CD4-positive, CD25-positive, alpha-beta regulatory T cell (primary cell): ENCODE results near the gene CNTNAP2. TPM values are rescaled to one million over a fixed set of nuclear protein-coding genes. Genes with fewer than 3 reads are reported as not detected.

ENCODE experiments used
- ATAC-seq, 2 donors: fragments of 150-1000 bp; cut with Tn5 transposase; one replicate each; pipeline ENCODE4 v1.10.0; 2021; ENCODE audit warnings: low read depth in 2 of 2, moderate number of reproducible peaks in 2 of 2, moderate library complexity in 1 of 2
- DNase-seq, 3 donors: peaks; one replicate each; pipeline versions ENCODE4 v3.0.0 to v3.0.0-alpha.2; 2012 to 2022; ENCODE audit warnings: mixed read lengths in 1 of 3
- H3K27ac ChIP-seq: one replicate; pipeline ENCODE4 v1.7.0; 2013; ENCODE audit warnings: mild to moderate bottlenecking, low read length; ENCODE audit not compliant: insufficient read depth, poor library complexity, severe bottlenecking
- H3K27me3 ChIP-seq: one replicate; pipeline ENCODE4 v1.7.0; 2013; ENCODE audit warnings: low read length; ENCODE audit not compliant: control insufficient read depth, insufficient read depth
- H3K36me3 ChIP-seq: one replicate; pipeline ENCODE4 v1.7.0; 2013; ENCODE audit warnings: mild to moderate bottlenecking, low read length, moderate library complexity; ENCODE audit not compliant: control insufficient read depth, insufficient read depth
- H3K4me1 ChIP-seq: 2 replicates; pipeline ENCODE4 v1.7.0; 2013; ENCODE audit warnings: mild to moderate bottlenecking, low read length; ENCODE audit not compliant: insufficient read depth, control insufficient read depth, poor library complexity, severe bottlenecking
- H3K4me3 ChIP-seq: one replicate; pipeline ENCODE4 v1.7.0; 2013; ENCODE audit warnings: low read depth, mild to moderate bottlenecking, low read length, moderate library complexity
- H3K9me3 ChIP-seq, 2 experiments: 1 replicate in 1 of 2; 2 replicates in 1 of 2; pipeline ENCODE4 v1.7.0; 2013; ENCODE audit warnings: low read length in 2 of 2, mild to moderate bottlenecking in 1 of 2, moderate library complexity in 1 of 2; ENCODE audit not compliant: control insufficient read depth in 2 of 2
- H3K27ac Mint-ChIP-seq, 3 donors: one replicate each; pipeline ENCODE4 v1.8.0; 2020 to 2022; ENCODE audit warnings: mild to moderate bottlenecking in 3 of 3, mixed read lengths in 3 of 3, moderate library complexity in 2 of 3
- H3K27me3 Mint-ChIP-seq: one replicate; pipeline ENCODE4 v1.8.0; 2022; ENCODE audit warnings: mild to moderate bottlenecking, mixed read lengths
- H3K36me3 Mint-ChIP-seq: one replicate; pipeline ENCODE4 v1.8.0; 2020; ENCODE audit warnings: mixed read lengths
- H3K4me1 Mint-ChIP-seq, 4 donors: one replicate each; pipeline ENCODE4 v1.8.0; 2020 to 2022; ENCODE audit warnings: mixed read lengths in 4 of 4, mild to moderate bottlenecking in 1 of 4
- H3K4me3 Mint-ChIP-seq, 4 donors: one replicate each; pipeline ENCODE4 v1.8.0; 2020 to 2022; ENCODE audit warnings: mild to moderate bottlenecking in 4 of 4, mixed read lengths in 4 of 4, moderate library complexity in 3 of 4
- H3K9me3 Mint-ChIP-seq, 7 donors: one replicate each; pipeline ENCODE4 v1.8.0; 2020 to 2022; ENCODE audit warnings: mixed read lengths in 7 of 7, mild to moderate bottlenecking in 3 of 7, moderate library complexity in 2 of 7
- polyA plus RNA-seq, 4 donors: library from polyadenylated mRNA; unstranded; fragments of 300-500 nt; fragmentation: Illumina TruSeq; gene quantifications; one replicate each; pipeline ENCODE4 v1.2.3, GENCODE V29; 2021
- total RNA-seq: library from RNA; stranded (reverse); gene quantifications from one replicate; pipeline ENCODE4 v1.2.3, GENCODE V29; 2022

Gene CNTNAP2
- total and polyA plus RNA-seq, 5 donors from 2014 or later: 0.02 to 0.15 TPM; not detected in 3

- H3K27ac Mint-ChIP-seq: no peak overlapping the region
- no peaks in the 10 kb centered on the region for H3K9me3 ChIP-seq
These were observed 238.6 kb downstream of the CNTNAP2 start for GRCh38 chr7:146355216-146355615.

GRCh38 chr7:146359176-146359575, 242.6 kb downstream of the CNTNAP2 start:
- Mint-ChIP-seq H3K9me3 (peaks cover 0 to 18% (median 6%) of the 10 kb centered on the region in 7 donors), H3K4me3 (no peak overlapping the region), H3K27ac (no peak overlapping the region), H3K4me1 (no peaks in the 10 kb centered on the region), H3K36me3 (no peaks in the 10 kb centered on the region), H3K27me3 (no peaks in the 10 kb centered on the region)
- H3K27me3 ChIP-seq: no peaks in the 10 kb centered on the region
- H3K4me1 ChIP-seq: no peaks in the 10 kb centered on the region
- ATAC-seq (no peak), DNase-seq (no peak)
- no peak overlapping the region for H3K4me3 ChIP-seq
- no peaks in the 10 kb centered on the region for H3K36me3 ChIP-seq
- no peak overlapping the region for H3K27ac ChIP-seq
- H3K9me3 ChIP-seq: no peaks in the 10 kb centered on the region

More at GRCh38 chr7:146355216-146355615, 238.6 kb downstream of the CNTNAP2 start:
- H3K27me3 Mint-ChIP-seq: no peaks in the 10 kb centered on the region
- no peak for DNase-seq
- Histone ChIP-seq H3K4me3 (no peak overlapping the region), H3K4me1 (no peaks in the 10 kb centered on the region), H3K27me3 (no peaks in the 10 kb centered on the region), H3K27ac (no peak overlapping the region), H3K36me3 (no peaks in the 10 kb centered on the region)
- no peak for ATAC-seq
- no peaks in the 10 kb centered on the region for H3K4me1 Mint-ChIP-seq
- no peaks in the 10 kb centered on the region for H3K36me3 Mint-ChIP-seq
- no peak overlapping the region for H3K4me3 Mint-ChIP-seq
- peaks cover 2 to 15% (median 5%) of the 10 kb centered on the region in 7 donors for H3K9me3 Mint-ChIP-seq

GRCh38 chr7:146366938-146367337, 250.3 kb downstream of the CNTNAP2 start:
- no peaks in the 10 kb centered on the region for H3K4me1 Mint-ChIP-seq
- no peaks in the 10 kb centered on the region for H3K27me3 ChIP-seq
- H3K9me3 ChIP-seq: no peaks in the 10 kb centered on the region
- H3K4me1 ChIP-seq: no peaks in the 10 kb centered on the region
- no peaks in the 10 kb centered on the region for H3K27me3 Mint-ChIP-seq
- ATAC-seq: no peak
- no peak overlapping the region for H3K4me3 ChIP-seq
- no peak for DNase-seq
- H3K4me3 Mint-ChIP-seq: no peak overlapping the region
- no peaks in the 10 kb centered on the region for H3K36me3 Mint-ChIP-seq
- no peak overlapping the region for H3K27ac Mint-ChIP-seq
- no peak overlapping the region for H3K27ac ChIP-seq
- no peaks in the 10 kb centered on the region for H3K36me3 ChIP-seq
- peaks cover 1 to 12% (median 4%) of the 10 kb centered on the region in 7 donors for H3K9me3 Mint-ChIP-seq

GRCh38 chr7:146370171-146370570, 253.6 kb downstream of the CNTNAP2 start:
- Histone ChIP-seq H3K27me3 (no peaks in the 10 kb centered on the region), H3K27ac (no peak overlapping the region), H3K36me3 (no peaks in the 10 kb centered on the region), H3K9me3 (peaks cover 2 to 5% of the 10 kb centered on the region in 2 experiments), H3K4me1 (no peaks in the 10 kb centered on the region), H3K4me3 (no peak overlapping the region)
- ATAC-seq (no peak), DNase-seq (no peak)
- no peaks in the 10 kb centered on the region for H3K36me3 Mint-ChIP-seq
- no peaks in the 10 kb centered on the region for H3K27me3 Mint-ChIP-seq
- no peak overlapping the region for H3K27ac Mint-ChIP-seq
- no peak overlapping the region for H3K4me3 Mint-ChIP-seq
- H3K4me1 Mint-ChIP-seq: no peaks in the 10 kb centered on the region
- H3K9me3 Mint-ChIP-seq: peaks cover 2 to 10% (median 7%) of the 10 kb centered on the region in 7 donors

- DNase-seq: no peak
- H3K27ac Mint-ChIP-seq: no peak overlapping the region
- H3K9me3 Mint-ChIP-seq: peaks cover 3 to 17% (median 8%) of the 10 kb centered on the region in 7 donors
- Histone ChIP-seq H3K27ac (no peak overlapping the region), H3K4me1 (no peaks in the 10 kb centered on the region), H3K4me3 (no peak overlapping the region), H3K9me3 (peaks cover 2 to 13% of the 10 kb centered on the region in 2 experiments), H3K36me3 (no peaks in the 10 kb centered on the region), H3K27me3 (no peaks in the 10 kb centered on the region)
- no peak overlapping the region for H3K4me3 Mint-ChIP-seq
- H3K4me1 Mint-ChIP-seq: no peaks in the 10 kb centered on the region
- H3K27me3 Mint-ChIP-seq: no peaks in the 10 kb centered on the region
- no peak for ATAC-seq
- H3K36me3 Mint-ChIP-seq: no peaks in the 10 kb centered on the region
These were observed 258.6 kb downstream of the CNTNAP2 start for GRCh38 chr7:146375170-146375569.

GRCh38 chr7:146378196-146378595, 261.6 kb downstream of the CNTNAP2 start:
- H3K4me3 Mint-ChIP-seq: no peak overlapping the region

GRCh38 chr7:146387140-146387539, 270.5 kb downstream of the CNTNAP2 start:
- Histone ChIP-seq H3K27me3 (no peaks in the 10 kb centered on the region), H3K27ac (no peak overlapping the region), H3K4me1 (no peaks in the 10 kb centered on the region), H3K36me3 (no peaks in the 10 kb centered on the region), H3K9me3 (peaks cover 0 to 6% of the 10 kb centered on the region in 2 experiments), H3K4me3 (no peak overlapping the region)
- no peak for ATAC-seq
- no peaks in the 10 kb centered on the region for H3K36me3 Mint-ChIP-seq
- H3K4me1 Mint-ChIP-seq: no peaks in the 10 kb centered on the region
- DNase-seq: no peak
- H3K4me3 Mint-ChIP-seq: no peak overlapping the region
- H3K9me3 Mint-ChIP-seq: peaks cover 0 to 12% (median 2%) of the 10 kb centered on the region in 7 donors
- no peaks in the 10 kb centered on the region for H3K27me3 Mint-ChIP-seq
- H3K27ac Mint-ChIP-seq: no peak overlapping the region

More at GRCh38 chr7:146378196-146378595, 261.6 kb downstream of the CNTNAP2 start:
- DNase-seq (no peak), ATAC-seq (no peak)
- Mint-ChIP-seq H3K27ac (no peak overlapping the region), H3K27me3 (no peaks in the 10 kb centered on the region), H3K9me3 (peaks cover 1 to 11% (median 6%) of the 10 kb centered on the region in 7 donors), H3K4me1 (no peaks in the 10 kb centered on the region), H3K36me3 (no peaks in the 10 kb centered on the region)
- Histone ChIP-seq H3K27ac (no peak overlapping the region), H3K4me3 (no peak overlapping the region), H3K36me3 (no peaks in the 10 kb centered on the region), H3K27me3 (no peaks in the 10 kb centered on the region), H3K4me1 (no peaks in the 10 kb centered on the region), H3K9me3 (peaks cover 0 to 8% of the 10 kb centered on the region in 2 experiments)

- peaks cover 0 to 6% of the 10 kb centered on the region in 2 experiments for H3K9me3 ChIP-seq
- H3K27me3 Mint-ChIP-seq: no peaks in the 10 kb centered on the region
- H3K4me1 Mint-ChIP-seq: no peaks in the 10 kb centered on the region
- H3K36me3 Mint-ChIP-seq: no peaks in the 10 kb centered on the region
- peak overlapping the region in 1 of 3 donors; percentile 67 for H3K27ac Mint-ChIP-seq
- no peaks in the 10 kb centered on the region for H3K4me1 ChIP-seq
- H3K36me3 ChIP-seq: no peaks in the 10 kb centered on the region
- DNase-seq (no peak), ATAC-seq (no peak)
- no peak overlapping the region for H3K4me3 ChIP-seq
- H3K27me3 ChIP-seq: no peaks in the 10 kb centered on the region
- no peak overlapping the region for H3K27ac ChIP-seq
- peaks cover 0 to 12% (median 2%) of the 10 kb centered on the region in 7 donors for H3K9me3 Mint-ChIP-seq
- no peak overlapping the region for H3K4me3 Mint-ChIP-seq
These were observed 272.3 kb downstream of the CNTNAP2 start for GRCh38 chr7:146388928-146389327.
